OCI-LY1 (cell line): ENCODE results near the gene SPEM1.

ENCODE experiments used
- CTCF ChIP-seq: fragments of 200-600 bp; sonication (generic), shearing (Covaris generic); IDR thresholded peaks from 2 replicates; pipeline ENCODE4 v1.5.1; 2017; ENCODE audit warnings: mild to moderate bottlenecking, antibody characterized with exemption, low read length, moderate library complexity, mixed read lengths
- EZH2 ChIP-seq: fragments of 200-600 bp; sonication (generic), shearing (Covaris generic); IDR thresholded peaks from 2 replicates; pipeline ENCODE4 v1.8.0; 2017; ENCODE audit warnings: borderline replicate concordance, mixed run types, mild to moderate bottlenecking, antibody characterized with exemption, low read length, moderate library complexity, mixed read lengths

GRCh38 chr17:7435676-7436555 is 15.8 kb downstream of the SPEM1 start:
- peak; percentile 61 for TF ChIP-seq CTCF
- no peak for TF ChIP-seq EZH2
